GM12892 (cell line): ENCODE measurements around the gene HOXC9.

ENCODE experiments used
- POLR2A ChIP-seq: IDR thresholded peaks from 2 replicates; pipeline ENCODE4 v1.6.1; 2011; ENCODE audit warnings: low read depth, low read length, control low read depth
- POLR2AphosphoS5 ChIP-seq: IDR thresholded peaks from 2 replicates; pipeline ENCODE4 v1.6.1; 2011; ENCODE audit warnings: low read depth, low read length, control low read depth

DNA sequence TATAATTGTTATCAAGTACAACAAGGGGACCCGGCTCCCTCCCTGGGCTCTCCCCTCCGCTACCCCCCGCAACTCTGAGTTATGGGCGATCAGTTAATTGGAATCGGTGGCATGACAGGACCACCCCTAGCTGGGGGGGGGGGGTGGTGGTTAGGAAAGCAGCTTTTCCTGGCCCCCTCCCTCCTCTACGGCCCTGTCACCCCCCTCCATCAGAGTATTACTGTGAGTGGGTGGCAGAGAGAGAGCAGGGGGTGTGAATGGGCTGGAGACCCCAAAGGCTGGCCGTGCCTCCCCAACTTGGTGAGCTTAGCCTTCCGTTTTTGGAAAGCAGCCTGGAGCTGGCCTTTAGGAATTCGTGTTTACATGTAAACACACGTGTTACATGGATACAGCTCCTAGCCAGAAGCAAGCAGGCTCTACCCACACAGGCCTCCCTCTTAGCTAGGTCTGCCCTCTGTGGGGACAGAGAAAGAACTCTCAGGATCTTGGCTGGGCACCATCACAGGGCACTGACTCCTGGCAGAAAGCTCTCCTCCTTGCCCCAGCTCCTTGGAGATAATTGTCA is 52.6 kb downstream of the HOXC9 start:
- TF ChIP-seq POLR2AphosphoS5 (no peak), POLR2A (no peak)
